Measurements from ENCODE around the gene SLC35F4.

Gene SLC35F4

GRCh38 chr14:57889245-57889644, 23.4 kb upstream of the SLC35F4 start:
- Histone ChIP-seq H3K27me3 (no peaks in the 10 kb centered on the region), H3K4me3 (ENCODE audit: low read depth, low read length) (no peak overlapping the region), H3K9me3 (no peaks in the 10 kb centered on the region), H3K36me3 (no peaks in the 10 kb centered on the region), H3K4me1 (no peaks in the 10 kb centered on the region)
- no peak for TF ChIP-seq CTCF (IDR thresholded peaks at IDR 0.05; ENCODE audit: low read depth, low read length)
- DNase-seq, result no peak

- H3K4me1 ChIP-seq, result no peaks in the 10 kb centered on the region
- H3K36me3 ChIP-seq, result no peaks in the 10 kb centered on the region
- DNase-seq, result no peak
- H3K4me3 ChIP-seq (ENCODE audit: low read depth, low read length), result no peak overlapping the region
- no peak for TF ChIP-seq CTCF (IDR thresholded peaks at IDR 0.05; ENCODE audit: low read depth, low read length)
- no peaks in the 10 kb centered on the region for H3K9me3 ChIP-seq
- no peaks in the 10 kb centered on the region for H3K27me3 ChIP-seq
Observed at GRCh38 chr14:57884175-57884574, 18.3 kb upstream of the SLC35F4 start.

- Histone ChIP-seq H3K36me3 (no peaks in the 10 kb centered on the region), H3K4me3 (ENCODE audit: low read depth, low read length) (no peak overlapping the region), H3K9me3 (no peaks in the 10 kb centered on the region), H3K27me3 (no peaks in the 10 kb centered on the region), H3K4me1 (no peaks in the 10 kb centered on the region)
- no peak for TF ChIP-seq CTCF (IDR thresholded peaks at IDR 0.05; ENCODE audit: low read depth, low read length)
- DNase-seq, result no peak
Observed at GRCh38 chr14:57883061-57883460, 17.2 kb upstream of the SLC35F4 start.

- Histone ChIP-seq H3K4me3 (ENCODE audit: low read depth, low read length) (no peak overlapping the region), H3K4me1 (no peaks in the 10 kb centered on the region), H3K9me3 (no peaks in the 10 kb centered on the region), H3K36me3 (no peaks in the 10 kb centered on the region), H3K27me3 (no peaks in the 10 kb centered on the region)
- no peak for DNase-seq
- no peak for TF ChIP-seq CTCF (IDR thresholded peaks at IDR 0.05; ENCODE audit: low read depth, low read length)
Observed at GRCh38 chr14:57879516-57879915, 13.6 kb upstream of the SLC35F4 start.

- Histone ChIP-seq H3K4me1 (no peaks in the 10 kb centered on the region), H3K27me3 (no peaks in the 10 kb centered on the region), H3K36me3 (no peaks in the 10 kb centered on the region), H3K9me3 (no peaks in the 10 kb centered on the region), H3K4me3 (ENCODE audit: low read depth, low read length) (no peak overlapping the region)
- no peak for DNase-seq
- TF ChIP-seq CTCF (IDR thresholded peaks at IDR 0.05; ENCODE audit: low read depth, low read length), result no peak
Observed at GRCh38 chr14:57875985-57876384, 10.1 kb upstream of the SLC35F4 start.

- no peaks in the 10 kb centered on the region for H3K4me1 ChIP-seq
- H3K9me3 ChIP-seq, result no peaks in the 10 kb centered on the region
- H3K27me3 ChIP-seq, result no peaks in the 10 kb centered on the region
- no peaks in the 10 kb centered on the region for H3K36me3 ChIP-seq
- no peak for TF ChIP-seq CTCF (IDR thresholded peaks at IDR 0.05; ENCODE audit: low read depth, low read length)
- no peak for DNase-seq
- no peak overlapping the region for H3K4me3 ChIP-seq (ENCODE audit: low read depth, low read length)
Observed at GRCh38 chr14:57875296-57875695, 9.4 kb upstream of the SLC35F4 start.

All from BE2C (cell line).